HepG2 (cell line): ENCODE data around the gene ALDH3B2. TPM values are rescaled to one million over a fixed set of nuclear protein-coding genes. Genes with fewer than 3 reads are reported as not detected.
"Not testable (repeated sequence)": the region's sequence is repeated elsewhere in the genome, so short reads cannot be mapped to it uniquely, and the experiment has no call there.

Experiments used
- ATAC-seq: fragments of 200-7000 bp; cut with Tn5 transposase; 3 replicates; pipeline ENCODE4 v1.9.1; 2020; ENCODE audit warnings: mild to moderate bottlenecking, moderate library complexity
- BruUV-seq: library from RNA; stranded (reverse); fragments of 400-500 nt; replicated peaks from 2 replicates; lab custom pipeline; 2021; lab: Mats Ljungman, UMichigan
- CTCF ChIA-PET: fragments of 300-600 bp; formaldehyde crosslinking; extraction: SDS; loops from one replicate; lab custom pipeline; 2021; ENCODE audit warnings: low total read pairs, inconsistent platforms, low intra/inter-chr PET ratio; lab: Yijun Ruan, JAX
- POLR2A ChIA-PET: fragments of 350-600 bp; sonication (Branson Sonifier 250); formaldehyde crosslinking; loops from one replicate; lab custom pipeline; 2020; ENCODE audit warnings: antibody characterized with exemption, inconsistent platforms; lab: Yijun Ruan, JAX
- DNase-seq: peaks from one replicate; pipeline ENCODE4 v3.0.0-alpha.2; 2015; ENCODE audit warnings: low spot score
- FAIRE-seq: peaks from 3 replicates; lab custom pipeline; 2011; peaks lifted over from hg19 to GRCh38; lab: Jason Lieb, UNC
- H2AFZ ChIP-seq: one replicate; pipeline ENCODE4 v1.6.1; 2011; ENCODE audit warnings: low read length, inconsistent platforms
- H3K27ac ChIP-seq: fragments of 300-600 bp; 3 replicates; pipeline ENCODE4 v1.8.0; 2011; ENCODE audit warnings: mixed run types, mild to moderate bottlenecking, mixed read lengths, low read length, inconsistent platforms; ENCODE audit not compliant: insufficient read depth; ENCODE audit errors: extremely low read length
- H3K27me3 ChIP-seq, 2 experiments: fragments of 200-600 bp in 1 of 2; 2 replicates in 1 of 2; 3 replicates in 1 of 2; pipeline versions ENCODE4 v1.6.0 to v1.8.0; 2011; ENCODE audit warnings: low read length in 2 of 2, mild to moderate bottlenecking in 2 of 2, moderate library complexity in 2 of 2, inconsistent platforms in 1 of 2; ENCODE audit not compliant: insufficient read depth in 2 of 2, control insufficient read depth in 1 of 2
- H3K36me3 ChIP-seq, 2 experiments: fragments of 200-600 bp in 1 of 2; replicated peaks in 1 of 2; 2 replicates in 1 of 2; 3 replicates in 1 of 2; pipeline versions ENCODE4 v1.5.1 to v1.8.0; 2011; ENCODE audit warnings: low read length in 2 of 2, inconsistent platforms in 1 of 2; ENCODE audit not compliant: insufficient read depth in 2 of 2, control insufficient read depth in 1 of 2
- H3K4me1 ChIP-seq: 2 replicates; pipeline ENCODE4 v1.5.1; 2012; ENCODE audit warnings: low read length, inconsistent platforms; ENCODE audit not compliant: insufficient read depth
- H3K4me2 ChIP-seq: 2 replicates; pipeline ENCODE4 v1.6.0; 2011; ENCODE audit warnings: low read depth, low read length, inconsistent platforms
- H3K4me3 ChIP-seq, 3 experiments: fragments of 200-600 bp in 1 of 3; sonication (generic), shearing (Covaris generic) in 1 of 3; replicated peaks in 1 of 3; 2 replicates each; pipeline ENCODE4 v1.5.1; 2011 to 2016; ENCODE audit warnings: low read length in 3 of 3, inconsistent platforms in 2 of 3, low read depth in 2 of 3, mild to moderate bottlenecking in 2 of 3, control low read depth in 1 of 3, mixed read lengths in 1 of 3; ENCODE audit not compliant: insufficient read depth in 1 of 3
- H3K79me2 ChIP-seq: one replicate; pipeline ENCODE4 v1.6.1; 2011; ENCODE audit warnings: low read length, inconsistent platforms; ENCODE audit not compliant: insufficient read depth
- H3K9ac ChIP-seq: 2 replicates; pipeline ENCODE4 v1.6.0; 2011; ENCODE audit warnings: mild to moderate bottlenecking, low read depth, low read length, inconsistent platforms; ENCODE audit not compliant: insufficient read depth
- H3K9me3 ChIP-seq: 2 replicates; pipeline ENCODE4 v1.5.1; 2012; ENCODE audit warnings: mild to moderate bottlenecking, low read length
- H4K20me1 ChIP-seq: 2 replicates; pipeline ENCODE4 v1.6.0; 2011; ENCODE audit warnings: inconsistent platforms, mild to moderate bottlenecking, low read length, moderate library complexity; ENCODE audit not compliant: insufficient read depth
- MLXIP ChIP-seq: sonication (generic); formaldehyde crosslinking; IDR thresholded peaks from 2 replicates; pipeline ENCODE4 v1.9.0; 2021; ENCODE audit warnings: missing genetic modification reagents, borderline replicate concordance
- THAP9 ChIP-seq: sonication (generic); formaldehyde crosslinking; IDR thresholded peaks from 2 replicates; pipeline ENCODE4; 2020; ENCODE audit warnings: missing genetic modification reagents, mild to moderate bottlenecking, borderline replicate concordance
- ZBTB14 ChIP-seq: sonication (generic); formaldehyde crosslinking; IDR thresholded peaks from 2 replicates; pipeline ENCODE4 v1.4.0; 2020; ENCODE audit warnings: missing genetic modification reagents
- ZNF121 ChIP-seq: sonication (generic); formaldehyde crosslinking; IDR thresholded peaks from 2 replicates; pipeline ENCODE4 v1.5.0; 2020; ENCODE audit warnings: mild to moderate bottlenecking, missing genetic modification reagents
- WGBS: methylation state at CpG from one replicate; pipeline ENCODE4 v1.1.6; 2017; ENCODE audit warnings: low lambda C conversion rate; 5-methylcytosine and 5-hydroxymethylcytosine counted together
- in situ Hi-C: cut with HindIII; loops from 2 replicates; pipeline ENCODE4 v1.10.0; 2017; ENCODE audit warnings: low pct_unique_long_range_greater_than_20kb; ENCODE audit not compliant: extremely low pct_ligation_motif_present
- intact Hi-C: fragments of 100-400 bp; cut with micrococcal nuclease; formaldehyde crosslinking; loops from one replicate; pipeline ENCODE4 v1.10.0; 2022; ENCODE audit not compliant: unreplicated experiment
- polyA plus RNA-seq, 8 experiments: library from polyadenylated mRNA; depleted of rRNA in 3 of 8; stranded (reverse) in 7 of 8; unstranded in 1 of 8; fragments of >200 nt; fragmentation: Illumina TruSeq in 4 of 8; extraction: Trizol in 4 of 8; gene quantifications; 2 replicates each; pipeline versions ENCODE4 v1.2.1 to v1.2.3, GENCODE V29; 2011 to 2016; ENCODE audit warnings: low read depth in 4 of 8, missing spikeins in 1 of 8, mixed read lengths in 1 of 8; ENCODE audit not compliant: insufficient read depth in 1 of 8
- total RNA-seq, 5 experiments: library from RNA; depleted of rRNA; stranded (reverse); fragments of >200 nt; fragmentation: Illumina TruSeq; extraction: Trizol; gene quantifications; 2 replicates each; pipeline ENCODE4 v1.2.3, GENCODE V29; 2016; ENCODE audit warnings: low read depth in 1 of 5

ALDH3B2 gene
- total and polyA plus RNA-seq, 2 of the 13 experiments (the other 11 are each of a cell fraction or from before 2014, with no cell fraction given), result not detected

- TF ChIP-seq THAP9, result no peak
- no peak for TF ChIP-seq ZBTB14
- TF ChIP-seq MLXIP, result no peak
Observed at GRCh38 chr11:67662142-67662834, 12.1 kb downstream of the ALDH3B2 start (continued).

GRCh38 chr11:67660752-67661151 lies 13.7 kb downstream of the ALDH3B2 start:
- POLR2A ChIA-PET, BruUV-seq, H3K4me2 ChIP-seq, FAIRE-seq, intact Hi-C loops, DNase-seq, H3K9ac ChIP-seq, H3K79me2 ChIP-seq, ATAC-seq, H3K9me3 ChIP-seq, H4K20me1 ChIP-seq, H3K4me3 ChIP-seq, H2AFZ ChIP-seq, H3K36me3 ChIP-seq, H3K27ac ChIP-seq: not testable (repeated sequence)
- TF ChIP-seq ZNF121 (CRISPR knock-in tag), result peak; percentile 73
- in situ Hi-C loops, result loop anchor here (25.0 kb wide), 1 partner anchor 127 kb away; no protein-coding TSS in a partner anchor
- Histone ChIP-seq H3K4me1 (peaks cover 20% of the 10 kb centered on the region), H3K27me3 (peaks cover 1 to 17% of the 10 kb centered on the region in 2 experiments; a peak in 3 of 5 replicates)
- CTCF ChIA-PET, result interaction anchor here (2.4 to 2.9 kb wide), 2 partner anchors 13 to 31 kb away, joined by 13 to 19 read pairs; partner anchors contain the start of gene NUDT8
- 13% methylated on average over 5 of the region's 5 CpGs for WGBS

GRCh38 chr11:67659651-67660165 lies 14.7 kb downstream of the ALDH3B2 start:
- not testable (repeated sequence) for H3K4me3 ChIP-seq, H3K9me3 ChIP-seq, H3K27ac ChIP-seq, FAIRE-seq, H4K20me1 ChIP-seq, BruUV-seq, H3K9ac ChIP-seq, H3K4me2 ChIP-seq, H3K79me2 ChIP-seq, H2AFZ ChIP-seq, H3K36me3 ChIP-seq, ATAC-seq, DNase-seq
- H3K4me1 ChIP-seq, result peaks cover 20% of the 10 kb centered on the region
- peaks cover 1 to 17% of the 10 kb centered on the region in 2 experiments; a peak in 3 of 5 replicates for H3K27me3 ChIP-seq
- intact Hi-C loops (loop anchor here (1.0 to 2.0 kb wide), 4 partner anchors 11 to 42 kb away; no protein-coding TSS in a partner anchor), in situ Hi-C loops (loop anchor here (25.0 kb wide), 1 partner anchor 128 kb away; no protein-coding TSS in a partner anchor)
- CTCF ChIA-PET, result interaction anchor here (1.0 to 2.9 kb wide), 8 partner anchors 12 to 154 kb away, joined by 3 to 20 read pairs (median 8); partner anchors contain the start of genes NUDT8 and TBX10
- 26% methylated on average over 5 of the region's 5 CpGs for WGBS
- POLR2A ChIA-PET, result interaction anchor here (0.9 to 2.0 kb wide), 2 partner anchors 27 to 30 kb away, joined by 4 to 7 read pairs; partner anchors contain the start of gene NUDT8
